ENCODE results near the gene SVIL. TPM values are rescaled to one million over a fixed set of nuclear protein-coding genes. Genes with fewer than 3 reads are reported as not detected.
A peak's percentile ranks its signal among the peaks of the same experiment; 100 is the strongest.
"Not testable (repeated sequence)": the region's sequence is repeated elsewhere in the genome, so short reads cannot be mapped to it uniquely, and the experiment has no call there.

The SVIL gene
- total RNA-seq, 4 donors from 2014 or later, result 785 to 1,099 (median 921) TPM

GRCh38 chr10:29516309-29516932 lies 118.3 kb downstream of the SVIL start:
- H3K9me3 ChIP-seq; DNase-seq (ENCODE audit: extremely low spot score); H3K27me3 ChIP-seq; intact Hi-C loops (cut with DNase I); H3K4me3 ChIP-seq: not testable (repeated sequence)
- peak in 1 of 2 donors; percentile 4 for TF ChIP-seq POLR2AphosphoS5 (IDR thresholded peaks at IDR 0.05)
- Histone ChIP-seq H3K36me3 (peaks cover 30 to 71% (median 53%) of the 10 kb centered on the region in 4 donors), H3K4me1 (peaks cover 10 to 64% (median 62%) of the 10 kb centered on the region in 4 donors), H3K27ac (replicated peaks in 1 of 4) (peak overlapping the region; percentile 67 to 82 (median 78))
- 56% methylated on average over 6 of the region's 19 CpGs for WGBS

- intact Hi-C loops (cut with DNase I); H3K4me3 ChIP-seq; H3K9me3 ChIP-seq; H3K27me3 ChIP-seq; DNase-seq (ENCODE audit: extremely low spot score): not testable (repeated sequence)
- Histone ChIP-seq H3K36me3 (peaks cover 27 to 68% (median 52%) of the 10 kb centered on the region in 4 donors), H3K4me1 (peaks cover 10 to 59% (median 57%) of the 10 kb centered on the region in 4 donors), H3K27ac (replicated peaks in 1 of 4) (peak overlapping the region; percentile 67 to 82 (median 78))
- 62% methylated on average over 10 of the region's 12 CpGs for WGBS
Measured at GRCh38 chr10:29515879-29516278, 118.9 kb downstream of the SVIL start.

- H3K27me3 ChIP-seq; H3K4me3 ChIP-seq; intact Hi-C loops (cut with DNase I); DNase-seq (ENCODE audit: extremely low spot score); H3K9me3 ChIP-seq: not testable (repeated sequence)
- peaks cover 10 to 58% (median 53%) of the 10 kb centered on the region in 4 donors for H3K4me1 ChIP-seq
- peak overlapping the region; percentile 67 to 82 (median 78) for H3K27ac ChIP-seq (replicated peaks in 1 of 4)
- peaks cover 19 to 64% (median 46%) of the 10 kb centered on the region in 4 donors for H3K36me3 ChIP-seq
- WGBS, result 61% methylated on average over 4 of the region's 4 CpGs
Measured at GRCh38 chr10:29515104-29515503, 119.7 kb downstream of the SVIL start.

- WGBS, result 91% methylated on average over 9 of the region's 9 CpGs
- no peaks in the 10 kb centered on the region for H3K27me3 ChIP-seq
- H3K9me3 ChIP-seq, result no peaks in the 10 kb centered on the region
- peaks cover 14 to 66% (median 49%) of the 10 kb centered on the region in 4 donors for H3K36me3 ChIP-seq
- DNase-seq (ENCODE audit: extremely low spot score), result no peak
- peak overlapping the region in 2 of 4 donors; percentile 81 to 82 for H3K27ac ChIP-seq (replicated peaks in 1 of 4)
- peaks cover 14 to 63% (median 53%) of the 10 kb centered on the region in 4 donors for H3K4me1 ChIP-seq
- intact Hi-C loops (cut with DNase I), result no loop called here
- no peak overlapping the region for H3K4me3 ChIP-seq
- TF ChIP-seq POLR2A (IDR thresholded peaks at IDR 0.05; ENCODE audit: low read depth), result no peak
- TF ChIP-seq CTCF (IDR thresholded peaks at IDR 0.05), result no peak
- TF ChIP-seq POLR2AphosphoS5 (IDR thresholded peaks at IDR 0.05), result no peak
- TF ChIP-seq EP300 (IDR thresholded peaks at IDR 0.05), result no peak
Measured at GRCh38 chr10:29514306-29514705, 120.5 kb downstream of the SVIL start.

GRCh38 chr10:29512425-29512974 lies 122.3 kb downstream of the SVIL start:
- intact Hi-C loops (cut with DNase I), result no loop called here
- Histone ChIP-seq H3K4me3 (no peak overlapping the region), H3K36me3 (peaks cover 11 to 62% (median 39%) of the 10 kb centered on the region in 4 donors), H3K4me1 (peaks cover 15 to 55% (median 44%) of the 10 kb centered on the region in 4 donors), H3K9me3 (no peaks in the 10 kb centered on the region), H3K27me3 (no peaks in the 10 kb centered on the region), H3K27ac (replicated peaks in 1 of 4) (peak overlapping the region; percentile 13 to 82 (median 54))
- TF ChIP-seq EP300 (IDR thresholded peaks at IDR 0.05) (no peak), CTCF (IDR thresholded peaks at IDR 0.05) (no peak)
- no peak for DNase-seq (ENCODE audit: extremely low spot score)
- 77% methylated on average over 9 of the region's 10 CpGs for WGBS

- H3K27me3 ChIP-seq; intact Hi-C loops (cut with DNase I); DNase-seq (ENCODE audit: extremely low spot score); H3K4me3 ChIP-seq; H3K9me3 ChIP-seq: not testable (repeated sequence)
- Histone ChIP-seq H3K4me1 (peaks cover 11 to 50% (median 39%) of the 10 kb centered on the region in 4 donors), H3K27ac (replicated peaks in 1 of 4) (peak overlapping the region in 1 of 4 donors; percentile 82), H3K36me3 (peaks cover 14 to 62% (median 41%) of the 10 kb centered on the region in 4 donors)
- 82% methylated on average over 5 of the region's 5 CpGs for WGBS
Measured at GRCh38 chr10:29511806-29512205, 123.0 kb downstream of the SVIL start.

- H3K9me3 ChIP-seq; DNase-seq (ENCODE audit: extremely low spot score); H3K27ac ChIP-seq (replicated peaks in 1 of 4); H3K27me3 ChIP-seq; H3K4me3 ChIP-seq; intact Hi-C loops (cut with DNase I): not testable (repeated sequence)
- 57% methylated on average over 1 of the region's 24 CpGs for WGBS
- H3K36me3 ChIP-seq, result peaks cover 19 to 63% (median 38%) of the 10 kb centered on the region in 4 donors
- peaks cover 11 to 43% (median 28%) of the 10 kb centered on the region in 4 donors for H3K4me1 ChIP-seq
Measured at GRCh38 chr10:29510483-29511157, 124.2 kb downstream of the SVIL start.

All from esophagus muscularis mucosa (tissue), 4 donors.